DND-41 (cell line): ENCODE results near the gene NFKBIZ.
A peak's percentile ranks its signal among the peaks of the same experiment; 100 is the strongest.

ENCODE experiments used
- ATAC-seq: fragments of 200-7000 bp; cut with Tn5 transposase; 3 replicates; pipeline ENCODE4 v1.9.1; 2021; ENCODE audit warnings: low read depth; ENCODE audit not compliant: insufficient read depth
- DNase-seq: peaks from one replicate; pipeline ENCODE4 v3.0.0-alpha.2; 2020
- H2AFZ ChIP-seq: 2 replicates; pipeline ENCODE4 v1.6.0; 2012; ENCODE audit warnings: low read depth, low read length
- H3K27ac ChIP-seq: 2 replicates; pipeline ENCODE4 v1.5.1; 2012; ENCODE audit warnings: low read length, inconsistent platforms
- H3K27me3 ChIP-seq: fragments of 200-600 bp; sonication (generic); 2 replicates; pipeline ENCODE4 v1.6.0; 2012; ENCODE audit warnings: low read length, mild to moderate bottlenecking, inconsistent platforms; ENCODE audit not compliant: insufficient read depth, poor library complexity
- H3K36me3 ChIP-seq: 2 replicates; pipeline ENCODE4 v1.5.1; 2012; ENCODE audit warnings: low read length, inconsistent platforms; ENCODE audit not compliant: insufficient read depth
- H3K4me1 ChIP-seq: 2 replicates; pipeline ENCODE4 v1.5.1; 2012; ENCODE audit warnings: mild to moderate bottlenecking, low read length; ENCODE audit not compliant: insufficient read depth
- H3K4me2 ChIP-seq: 2 replicates; pipeline ENCODE4 v1.6.0; 2012; ENCODE audit warnings: mild to moderate bottlenecking, moderate library complexity, low read length, inconsistent platforms; ENCODE audit not compliant: insufficient read depth
- H3K4me3 ChIP-seq, 2 experiments: fragments of 200-600 bp in 1 of 2; shearing (Covaris generic) in 1 of 2; 2 replicates each; pipeline ENCODE4 v1.5.1; 2012 to 2016; ENCODE audit warnings: inconsistent platforms in 2 of 2, low read length in 2 of 2, mild to moderate bottlenecking in 2 of 2, low read depth in 1 of 2, moderate library complexity in 1 of 2
- H3K79me2 ChIP-seq: 2 replicates; pipeline ENCODE4 v1.6.0; 2012; ENCODE audit warnings: low read length, inconsistent platforms; ENCODE audit not compliant: insufficient read depth
- H3K9ac ChIP-seq: 2 replicates; pipeline ENCODE4 v1.6.0; 2012; ENCODE audit warnings: low read depth, mild to moderate bottlenecking, inconsistent platforms, low read length, moderate library complexity
- H3K9me3 ChIP-seq: 2 replicates; pipeline ENCODE4 v1.5.1; 2012; ENCODE audit warnings: low read length, moderate library complexity, mild to moderate bottlenecking, inconsistent platforms; ENCODE audit not compliant: insufficient read depth, severe bottlenecking
- H4K20me1 ChIP-seq: 2 replicates; pipeline ENCODE4 v1.6.0; 2012; ENCODE audit warnings: low read length; ENCODE audit not compliant: insufficient read depth
- EZH2 ChIP-seq: IDR thresholded peaks from 3 replicates; pipeline ENCODE4 v1.6.1; 2012; ENCODE audit warnings: borderline replicate concordance, low read depth, mild to moderate bottlenecking, moderate library complexity, low read length, inconsistent platforms; ENCODE audit not compliant: severe bottlenecking
- TF ChIP-seq, protein P1 (sequence below): IDR thresholded peaks from 2 replicates; pipeline ENCODE4 v1.5.1; 2012; ENCODE audit warnings: borderline replicate concordance, low read length, moderate library complexity, mild to moderate bottlenecking; ENCODE audit not compliant: poor library complexity, severe bottlenecking; ENCODE audit errors: extremely low read depth

NFKBIZ gene

DNA sequence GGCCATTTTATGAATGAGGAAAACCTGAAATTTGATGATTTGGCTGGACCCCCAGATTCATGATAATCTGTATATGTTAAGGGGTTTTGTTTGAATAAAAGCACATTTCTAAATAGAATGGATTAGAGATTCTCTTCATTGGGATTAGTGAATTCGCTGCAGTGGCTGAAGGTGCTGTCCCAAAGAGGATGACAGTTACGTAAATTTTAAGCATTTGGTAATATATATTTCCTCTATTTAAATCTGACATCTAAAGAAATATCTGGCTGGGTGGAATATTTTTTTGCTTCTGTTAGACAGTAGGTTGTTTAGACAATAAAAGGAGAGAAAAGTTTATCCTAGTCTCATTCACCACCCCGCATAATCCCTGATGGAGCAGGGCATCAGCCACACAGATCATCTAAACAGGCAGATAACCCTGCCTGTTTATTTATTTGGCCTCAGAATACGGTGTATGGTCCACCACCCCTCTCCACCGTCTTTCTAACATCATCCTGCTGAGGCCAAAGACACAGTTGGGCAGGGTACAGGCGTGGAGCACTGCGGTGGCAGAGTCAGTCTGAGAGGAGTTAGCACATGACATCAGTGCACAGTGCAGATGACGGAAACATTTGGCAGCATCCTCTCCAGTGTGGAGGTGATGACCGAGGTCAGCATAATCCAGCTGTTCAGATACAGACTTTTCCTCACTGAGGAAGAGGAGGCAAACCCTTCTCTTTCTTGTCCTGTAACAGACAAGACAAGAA lies 20.4 kb upstream of the NFKBIZ start:
- Histone ChIP-seq H3K9ac (no peak overlapping the region), H2AFZ (no peak overlapping the region), H4K20me1 (no peaks in the 10 kb centered on the region), H3K27me3 (no peaks in the 10 kb centered on the region), H3K27ac (no peak overlapping the region), H3K9me3 (no peaks in the 10 kb centered on the region), H3K4me3 (no peak overlapping the region), H3K4me1 (peaks cover 7% of the 10 kb centered on the region; the same call in 1 of the 2 replicates), H3K36me3 (no peaks in the 10 kb centered on the region; the same call in 1 of the 2 replicates), H3K79me2 (no peaks in the 10 kb centered on the region), H3K4me2 (peak overlapping the region; percentile 48; the same call in 1 of the 2 replicates)
- ATAC-seq (0 out of 3 replicates have a peak, but pooled peaks have one; percentile 12), DNase-seq (no peak)
- TF ChIP-seq, protein P1, sequence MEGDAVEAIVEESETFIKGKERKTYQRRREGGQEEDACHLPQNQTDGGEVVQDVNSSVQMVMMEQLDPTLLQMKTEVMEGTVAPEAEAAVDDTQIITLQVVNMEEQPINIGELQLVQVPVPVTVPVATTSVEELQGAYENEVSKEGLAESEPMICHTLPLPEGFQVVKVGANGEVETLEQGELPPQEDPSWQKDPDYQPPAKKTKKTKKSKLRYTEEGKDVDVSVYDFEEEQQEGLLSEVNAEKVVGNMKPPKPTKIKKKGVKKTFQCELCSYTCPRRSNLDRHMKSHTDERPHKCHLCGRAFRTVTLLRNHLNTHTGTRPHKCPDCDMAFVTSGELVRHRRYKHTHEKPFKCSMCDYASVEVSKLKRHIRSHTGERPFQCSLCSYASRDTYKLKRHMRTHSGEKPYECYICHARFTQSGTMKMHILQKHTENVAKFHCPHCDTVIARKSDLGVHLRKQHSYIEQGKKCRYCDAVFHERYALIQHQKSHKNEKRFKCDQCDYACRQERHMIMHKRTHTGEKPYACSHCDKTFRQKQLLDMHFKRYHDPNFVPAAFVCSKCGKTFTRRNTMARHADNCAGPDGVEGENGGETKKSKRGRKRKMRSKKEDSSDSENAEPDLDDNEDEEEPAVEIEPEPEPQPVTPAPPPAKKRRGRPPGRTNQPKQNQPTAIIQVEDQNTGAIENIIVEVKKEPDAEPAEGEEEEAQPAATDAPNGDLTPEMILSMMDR: no peak
- TF ChIP-seq EZH2: no peak

DNA sequence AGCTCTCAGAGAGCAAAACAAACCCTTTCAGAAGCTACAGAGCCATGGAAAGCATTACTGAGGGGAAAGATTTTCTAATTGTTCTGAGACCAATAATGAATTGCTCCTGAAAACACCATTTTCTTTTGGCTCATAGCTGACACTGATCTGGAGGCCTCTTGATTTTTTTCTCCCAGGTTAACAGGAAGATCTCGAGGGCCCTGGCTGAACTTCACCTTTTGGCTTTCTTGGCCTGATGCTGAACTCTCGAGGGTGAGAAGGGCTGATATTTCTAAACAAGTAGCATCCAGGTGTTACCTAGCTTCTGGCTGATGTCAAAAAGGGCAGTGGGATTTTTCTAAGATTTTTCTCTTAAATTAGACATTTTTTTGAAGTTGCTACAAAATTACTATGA lies 19.9 kb upstream of the NFKBIZ start:
- ATAC-seq (no peak), DNase-seq (no peak)
- no peaks in the 10 kb centered on the region for H3K79me2 ChIP-seq
- no peak overlapping the region for H2AFZ ChIP-seq
- peaks cover 7% of the 10 kb centered on the region; the same call in 1 of the 2 replicates for H3K4me1 ChIP-seq
- no peak overlapping the region for H3K9ac ChIP-seq
- no peak overlapping the region for H3K4me3 ChIP-seq
- no peaks in the 10 kb centered on the region for H4K20me1 ChIP-seq
- H3K9me3 ChIP-seq: no peaks in the 10 kb centered on the region
- H3K27me3 ChIP-seq: no peaks in the 10 kb centered on the region
- no peaks in the 10 kb centered on the region; the same call in 1 of the 2 replicates for H3K36me3 ChIP-seq
- no peak overlapping the region for H3K27ac ChIP-seq
- TF ChIP-seq, protein P1: no peak
- TF ChIP-seq EZH2: no peak
- H3K4me2 ChIP-seq: no peak overlapping the region

DNA sequence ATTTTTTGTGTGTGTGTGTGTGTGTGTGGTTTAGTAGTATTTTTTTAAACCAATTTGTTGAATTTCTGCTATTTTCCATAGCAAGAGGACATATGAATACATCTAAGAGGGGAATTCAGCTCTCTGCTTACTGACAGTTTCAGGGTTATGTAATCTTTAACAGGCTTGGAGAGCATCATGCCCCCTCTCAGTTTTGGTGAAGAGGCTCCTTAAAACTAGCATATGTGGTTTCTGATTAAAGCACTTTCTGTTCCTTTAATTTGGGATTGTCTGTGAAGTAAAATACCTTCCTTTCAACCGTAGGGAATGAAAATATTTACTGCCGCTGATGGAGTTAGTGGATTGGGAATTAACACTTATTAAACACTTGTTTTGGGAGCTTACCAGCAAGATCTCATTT lies 19.4 kb upstream of the NFKBIZ start:
- ATAC-seq: no peak
- H3K4me1 ChIP-seq: peaks cover 7% of the 10 kb centered on the region; the same call in 1 of the 2 replicates
- no peak overlapping the region for H3K9ac ChIP-seq
- no peak for TF ChIP-seq EZH2
- TF ChIP-seq, protein P1: no peak
- H3K36me3 ChIP-seq: no peaks in the 10 kb centered on the region
- no peak for DNase-seq
- no peaks in the 10 kb centered on the region for H3K27me3 ChIP-seq
- no peak overlapping the region for H3K4me2 ChIP-seq
- H3K9me3 ChIP-seq: no peaks in the 10 kb centered on the region
- H3K27ac ChIP-seq: no peak overlapping the region
- no peaks in the 10 kb centered on the region for H3K79me2 ChIP-seq
- no peak overlapping the region for H3K4me3 ChIP-seq
- no peak overlapping the region for H2AFZ ChIP-seq
- no peaks in the 10 kb centered on the region for H4K20me1 ChIP-seq
